ENCODE data around the gene ZCCHC12. TPM values are rescaled to one million over a fixed set of nuclear protein-coding genes. Genes with fewer than 3 reads are reported as not detected.
A peak's percentile ranks its signal among the peaks of the same experiment; 100 is the strongest.

The ZCCHC12 gene
- not detected for polyA plus RNA-seq (2013, experiment 1 of 2)
- 0.01 TPM for polyA plus RNA-seq (2013, experiment 2 of 2)

DNA sequence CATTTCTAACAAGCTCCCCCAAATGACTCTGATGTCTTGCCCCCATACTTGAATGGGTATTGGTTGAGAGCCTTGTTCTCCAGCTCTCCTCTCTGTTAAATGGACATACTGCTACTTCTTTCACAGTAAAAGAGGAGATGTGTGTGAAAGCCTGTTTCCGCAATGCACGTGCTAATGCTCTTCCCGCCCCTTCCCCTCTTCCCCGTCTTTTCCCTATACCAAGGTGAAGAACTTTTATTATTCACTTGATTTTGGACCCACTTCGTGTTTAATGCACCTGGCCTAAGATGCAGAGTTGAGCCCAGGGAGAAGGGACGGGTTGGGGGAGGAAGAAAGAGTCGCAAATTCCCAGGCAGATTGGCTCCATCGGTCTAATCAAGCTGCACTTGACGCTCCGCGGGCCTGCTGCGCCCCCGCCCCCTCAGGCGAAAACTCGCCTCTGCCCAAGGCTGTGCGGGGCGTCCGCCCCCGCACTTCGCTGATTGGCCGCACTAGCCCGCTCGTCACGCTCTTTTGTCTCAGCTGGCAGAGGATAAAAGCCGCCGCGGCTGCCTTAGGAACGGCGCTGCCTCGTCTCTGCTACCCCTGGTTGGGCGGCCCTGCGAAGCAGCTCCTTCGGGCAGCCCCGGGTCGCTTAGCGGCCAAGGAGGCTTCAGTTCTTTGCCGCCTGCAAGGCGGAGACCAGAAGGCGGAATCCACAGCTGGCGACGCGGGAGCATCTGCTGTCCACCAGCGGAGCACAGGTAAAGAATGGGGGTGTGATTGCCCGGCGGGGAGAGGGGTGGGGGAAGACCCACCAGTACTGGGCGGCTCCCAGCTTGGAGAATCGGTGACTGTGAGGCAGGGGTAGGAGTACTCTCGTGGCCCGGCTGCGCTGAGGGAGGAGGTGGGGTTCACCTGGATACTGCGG is at the start of gene ZCCHC12:
ZCCHC12 (plus strand) TSS at position 562 of the 910 bp plus-strand sequence. CDS start 1,421 bp downstream, outside the sequence.
- Histone ChIP-seq H3K9me3 (ENCODE audit: control insufficient read depth, low read length) (peaks cover 7% of the 10 kb centered on the region), H3K27me3 (ENCODE audit: control insufficient read depth in 1 of 2, insufficient read depth in 1 of 2, low read length in 2 of 2) (peaks cover 47 to 60% of the 10 kb centered on the region in 2 experiments), H2BK5ac (ENCODE audit: low read depth, low read length, poor library complexity, severe bottlenecking) (no peak within 1 kb of the TSS), H3K27ac (ENCODE audit: low read length, poor library complexity, severe bottlenecking) (no peak within 1 kb of the TSS), H2BK120ac (ENCODE audit: low read depth, low read length) (no peak within 1 kb of the TSS), H3K4me3 (ENCODE audit: insufficient read depth in 1 of 2, low read depth in 1 of 2, low read length in 2 of 2) (peak within 1 kb of the TSS in 1 of 2 experiments; percentile 59), H4K8ac (ENCODE audit: low read length) (no peak within 1 kb of the TSS), H3K18ac (ENCODE audit: low read depth in 1 of 2, low read length in 2 of 2) (no peak within 1 kb of the TSS), H3K14ac (ENCODE audit: low read length in 2 of 2) (no peak within 1 kb of the TSS), H3K4me2 (ENCODE audit: low read length, poor library complexity, severe bottlenecking) (peak within 1 kb of the TSS; percentile 79), H3K9ac (ENCODE audit: low read length) (no peak within 1 kb of the TSS), H3K36me3 (ENCODE audit: control insufficient read depth in 1 of 2, insufficient read depth in 2 of 2, low read depth in 1 of 2, low read length in 2 of 2) (no peaks in the 10 kb centered on the region), H3K79me1 (replicated peaks; ENCODE audit: low read length, poor library complexity, severe bottlenecking) (no peaks in the 10 kb centered on the region), H3K4ac (ENCODE audit: low read depth in 1 of 2, low read length in 2 of 2) (no peak within 1 kb of the TSS), H4K91ac (ENCODE audit: low read length) (no peak within 1 kb of the TSS), H2BK12ac (ENCODE audit: low read length in 2 of 2) (no peak within 1 kb of the TSS), H2AK5ac (ENCODE audit: low read length, severe bottlenecking) (no peak within 1 kb of the TSS), H3K4me1 (ENCODE audit: control insufficient read depth, insufficient read depth, low read depth, low read length) (peaks cover 9% of the 10 kb centered on the region), H2AFZ (ENCODE audit: low read depth, low read length) (no peak within 1 kb of the TSS), H3K23ac (ENCODE audit: low read length in 2 of 2) (no peak within 1 kb of the TSS), H2BK15ac (ENCODE audit: low read depth, poor library complexity, severe bottlenecking) (no peak within 1 kb of the TSS)
- WGBS, result under 1% methylated on average over 44 of the region's 51 CpGs
- DNase-seq, result peak; percentile 35

GRCh38 chrX:118779581-118779980 is 44.0 kb upstream of the ZCCHC12 start:
- Histone ChIP-seq H2BK120ac (ENCODE audit: low read depth, low read length) (no peak overlapping the region), H3K4ac (ENCODE audit: low read depth in 1 of 2, low read length in 2 of 2) (no peak overlapping the region), H3K4me3 (ENCODE audit: insufficient read depth in 1 of 2, low read depth in 1 of 2, low read length in 2 of 2) (no peak overlapping the region), H2BK15ac (ENCODE audit: low read depth, poor library complexity, severe bottlenecking) (no peak overlapping the region), H3K9me3 (ENCODE audit: control insufficient read depth, low read length) (no peaks in the 10 kb centered on the region), H3K18ac (ENCODE audit: low read depth in 1 of 2, low read length in 2 of 2) (no peak overlapping the region), H3K4me2 (ENCODE audit: low read length, poor library complexity, severe bottlenecking) (no peak overlapping the region), H2AFZ (ENCODE audit: low read depth, low read length) (no peak overlapping the region), H2BK12ac (ENCODE audit: low read length in 2 of 2) (no peak overlapping the region), H3K27me3 (ENCODE audit: control insufficient read depth in 1 of 2, insufficient read depth in 1 of 2, low read length in 2 of 2) (no peaks in the 10 kb centered on the region), H3K36me3 (ENCODE audit: control insufficient read depth in 1 of 2, insufficient read depth in 2 of 2, low read depth in 1 of 2, low read length in 2 of 2) (peaks cover 0 to 16% of the 10 kb centered on the region in 2 experiments), H4K91ac (ENCODE audit: low read length) (no peak overlapping the region), H3K23ac (ENCODE audit: low read length in 2 of 2) (no peak overlapping the region), H2BK5ac (ENCODE audit: low read depth, low read length, poor library complexity, severe bottlenecking) (no peak overlapping the region), H3K9ac (ENCODE audit: low read length) (no peak overlapping the region), H4K8ac (ENCODE audit: low read length) (no peak overlapping the region), H3K79me1 (replicated peaks; ENCODE audit: low read length, poor library complexity, severe bottlenecking) (no peaks in the 10 kb centered on the region), H3K4me1 (ENCODE audit: control insufficient read depth, insufficient read depth, low read depth, low read length) (no peaks in the 10 kb centered on the region), H3K27ac (ENCODE audit: low read length, poor library complexity, severe bottlenecking) (no peak overlapping the region), H2AK5ac (ENCODE audit: low read length, severe bottlenecking) (no peak overlapping the region), H3K14ac (ENCODE audit: low read length in 2 of 2) (no peak overlapping the region)
- WGBS, result 100% methylated on average over 1 of the region's 2 CpGs
- no peak for DNase-seq

- no peak overlapping the region for H3K18ac ChIP-seq (ENCODE audit: low read depth in 1 of 2, low read length in 2 of 2)
- no peak for DNase-seq
- peak overlapping the region; percentile 58 for H3K9ac ChIP-seq (ENCODE audit: low read length)
- peaks cover 0 to 16% of the 10 kb centered on the region in 2 experiments for H3K36me3 ChIP-seq (ENCODE audit: control insufficient read depth in 1 of 2, insufficient read depth in 2 of 2, low read depth in 1 of 2, low read length in 2 of 2)
- no peak overlapping the region for H3K4me3 ChIP-seq (ENCODE audit: insufficient read depth in 1 of 2, low read depth in 1 of 2, low read length in 2 of 2)
- H3K14ac ChIP-seq (ENCODE audit: low read length in 2 of 2), result no peak overlapping the region
- H3K4me1 ChIP-seq (ENCODE audit: control insufficient read depth, insufficient read depth, low read depth, low read length), result no peaks in the 10 kb centered on the region
- no peak overlapping the region for H3K27ac ChIP-seq (ENCODE audit: low read length, poor library complexity, severe bottlenecking)
- no peak overlapping the region for H2BK12ac ChIP-seq (ENCODE audit: low read length in 2 of 2)
- H4K91ac ChIP-seq (ENCODE audit: low read length), result no peak overlapping the region
- WGBS, result 88% methylated on average over 1 of the region's 2 CpGs
- no peak overlapping the region for H2AK5ac ChIP-seq (ENCODE audit: low read length, severe bottlenecking)
- no peaks in the 10 kb centered on the region for H3K9me3 ChIP-seq (ENCODE audit: control insufficient read depth, low read length)
- no peak overlapping the region for H3K4ac ChIP-seq (ENCODE audit: low read depth in 1 of 2, low read length in 2 of 2)
- H2AFZ ChIP-seq (ENCODE audit: low read depth, low read length), result no peak overlapping the region
- no peak overlapping the region for H2BK120ac ChIP-seq (ENCODE audit: low read depth, low read length)
- H4K8ac ChIP-seq (ENCODE audit: low read length), result no peak overlapping the region
- no peaks in the 10 kb centered on the region for H3K79me1 ChIP-seq (replicated peaks; ENCODE audit: low read length, poor library complexity, severe bottlenecking)
- no peak overlapping the region for H3K23ac ChIP-seq (ENCODE audit: low read length in 2 of 2)
- H3K27me3 ChIP-seq (ENCODE audit: control insufficient read depth in 1 of 2, insufficient read depth in 1 of 2, low read length in 2 of 2), result no peaks in the 10 kb centered on the region
- no peak overlapping the region for H2BK15ac ChIP-seq (ENCODE audit: low read depth, poor library complexity, severe bottlenecking)
- no peak overlapping the region for H3K4me2 ChIP-seq (ENCODE audit: low read length, poor library complexity, severe bottlenecking)
- H2BK5ac ChIP-seq (ENCODE audit: low read depth, low read length, poor library complexity, severe bottlenecking), result no peak overlapping the region
These were observed 43.1 kb upstream of the ZCCHC12 start for GRCh38 chrX:118780509-118780908.

DNA sequence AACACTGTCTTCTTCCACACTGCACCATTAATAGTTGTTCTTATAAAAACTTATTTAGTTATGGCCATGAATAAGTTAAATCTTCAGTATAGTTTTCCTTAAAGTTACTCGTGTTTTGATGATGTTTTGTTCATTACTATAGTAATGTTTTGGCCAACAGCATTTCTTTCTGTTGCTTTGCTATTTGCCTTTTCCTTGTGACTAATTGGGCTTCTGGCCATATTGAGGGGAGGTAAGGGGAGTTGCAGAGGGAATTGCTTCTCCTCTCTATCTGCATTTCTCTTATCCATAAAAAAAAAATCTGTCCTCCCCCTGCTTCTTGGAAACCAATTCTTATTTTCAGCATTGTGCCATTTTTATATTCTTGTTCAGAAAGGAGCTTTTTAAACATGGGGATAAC is 42.7 kb upstream of the ZCCHC12 start:
- H4K8ac ChIP-seq (ENCODE audit: low read length), result no peak overlapping the region
- no peak overlapping the region for H2AFZ ChIP-seq (ENCODE audit: low read depth, low read length)
- no peak overlapping the region for H3K4me2 ChIP-seq (ENCODE audit: low read length, poor library complexity, severe bottlenecking)
- H2BK12ac ChIP-seq (ENCODE audit: low read length in 2 of 2), result no peak overlapping the region
- no peak overlapping the region for H4K91ac ChIP-seq (ENCODE audit: low read length)
- H3K9me3 ChIP-seq (ENCODE audit: control insufficient read depth, low read length), result no peaks in the 10 kb centered on the region
- WGBS, result no CpG with 5 or more reads among the region's 1 CpG
- no peaks in the 10 kb centered on the region for H3K27me3 ChIP-seq (ENCODE audit: control insufficient read depth in 1 of 2, insufficient read depth in 1 of 2, low read length in 2 of 2)
- no peak overlapping the region for H3K4ac ChIP-seq (ENCODE audit: low read depth in 1 of 2, low read length in 2 of 2)
- no peak overlapping the region for H3K14ac ChIP-seq (ENCODE audit: low read length in 2 of 2)
- no peak overlapping the region for H2BK15ac ChIP-seq (ENCODE audit: low read depth, poor library complexity, severe bottlenecking)
- H2AK5ac ChIP-seq (ENCODE audit: low read length, severe bottlenecking), result no peak overlapping the region
- no peak overlapping the region for H3K18ac ChIP-seq (ENCODE audit: low read depth in 1 of 2, low read length in 2 of 2)
- DNase-seq, result peak; percentile 2
- no peak overlapping the region for H3K23ac ChIP-seq (ENCODE audit: low read length in 2 of 2)
- peak overlapping the region; percentile 58 for H3K9ac ChIP-seq (ENCODE audit: low read length)
- no peak overlapping the region for H3K27ac ChIP-seq (ENCODE audit: low read length, poor library complexity, severe bottlenecking)
- H3K79me1 ChIP-seq (replicated peaks; ENCODE audit: low read length, poor library complexity, severe bottlenecking), result no peaks in the 10 kb centered on the region
- no peak overlapping the region for H3K4me3 ChIP-seq (ENCODE audit: insufficient read depth in 1 of 2, low read depth in 1 of 2, low read length in 2 of 2)
- H2BK120ac ChIP-seq (ENCODE audit: low read depth, low read length), result no peak overlapping the region
- H3K36me3 ChIP-seq (ENCODE audit: control insufficient read depth in 1 of 2, insufficient read depth in 2 of 2, low read depth in 1 of 2, low read length in 2 of 2), result peaks cover 0 to 16% of the 10 kb centered on the region in 2 experiments
- no peak overlapping the region for H2BK5ac ChIP-seq (ENCODE audit: low read depth, low read length, poor library complexity, severe bottlenecking)
- no peaks in the 10 kb centered on the region for H3K4me1 ChIP-seq (ENCODE audit: control insufficient read depth, insufficient read depth, low read depth, low read length)
